ENCODE measurements around the gene SCUBE2. TPM values are rescaled to one million over a fixed set of nuclear protein-coding genes. Genes with fewer than 3 reads are reported as not detected.
"Not testable (repeated sequence)": the region's sequence is repeated elsewhere in the genome, so short reads cannot be mapped to it uniquely, and the experiment has no call there.

SCUBE2 gene
- total RNA-seq, 2 donors from 2014 or later: 8.3 TPM

DNA sequence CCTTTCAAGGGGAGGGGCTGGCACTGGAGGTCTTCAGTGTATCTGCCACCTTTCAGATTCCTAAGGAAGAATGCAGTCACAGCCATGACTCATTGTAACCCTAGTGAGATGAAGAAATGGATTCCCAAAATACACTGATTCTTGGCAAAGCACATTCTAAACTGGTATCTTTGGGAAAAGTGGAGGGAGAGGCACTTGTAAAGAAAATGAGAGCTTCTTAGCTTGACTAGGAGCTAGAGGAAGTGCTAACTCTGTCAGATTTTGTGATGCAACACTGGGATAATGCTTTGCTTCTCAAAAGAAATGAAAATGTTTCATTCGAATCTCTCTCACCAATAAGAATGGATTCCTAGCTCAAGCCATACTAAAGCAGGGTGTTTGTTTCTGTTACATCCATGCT, 101.9 kb downstream of the SCUBE2 start:
- ATAC-seq (no peak), DNase-seq (no peak)
- intact Hi-C loops (cut with DNase I, micrococcal nuclease): no loop called here

DNA sequence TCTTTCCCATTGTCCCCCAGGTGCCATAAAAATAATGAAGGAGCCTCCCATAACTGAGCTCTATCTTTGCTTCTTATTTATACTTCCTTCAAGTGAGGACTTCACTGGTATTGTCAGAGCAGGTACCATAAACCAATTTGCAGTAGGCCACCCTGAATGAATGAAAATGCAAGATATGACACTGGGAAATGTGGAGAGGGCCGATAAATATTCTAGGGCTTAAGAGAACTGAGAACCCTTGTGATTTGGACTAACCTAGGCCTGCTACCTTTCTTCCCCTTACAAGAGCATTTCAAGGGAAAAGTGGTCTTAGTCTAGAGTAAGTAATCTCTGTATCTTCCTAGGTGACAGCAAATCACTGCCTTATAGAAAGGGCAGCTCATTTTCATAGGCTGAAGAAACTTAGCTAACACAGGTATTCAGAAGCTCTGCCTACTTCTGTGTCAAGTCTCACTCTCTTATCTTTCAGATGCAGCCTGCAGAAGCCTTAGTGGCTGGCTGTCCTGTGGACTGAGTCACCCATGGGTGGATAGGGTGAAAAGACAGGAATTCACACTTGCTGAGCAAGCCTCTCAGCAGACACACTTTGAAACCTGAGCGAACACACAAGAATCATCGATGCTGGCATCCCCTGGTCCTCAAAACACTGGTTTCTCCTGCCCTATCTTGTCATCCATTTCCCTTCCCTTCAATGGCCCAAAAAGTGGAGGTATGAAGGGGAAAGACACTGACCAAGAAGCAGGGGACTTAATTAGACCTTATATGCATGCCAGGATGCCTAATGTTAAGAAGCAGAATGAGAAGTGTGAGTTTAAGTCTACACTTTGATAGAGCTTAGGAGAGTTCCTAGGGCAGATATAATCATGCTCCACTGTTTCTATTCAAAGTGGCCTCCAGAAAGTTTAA, 102.8 kb downstream of the SCUBE2 start:
- ATAC-seq (no peak), DNase-seq (no peak)
- intact Hi-C loops (cut with DNase I, micrococcal nuclease): no loop called here

- ATAC-seq (no peak), DNase-seq (no peak)
- intact Hi-C loops (cut with DNase I, micrococcal nuclease): no loop called here
Observed at GRCh38 chr11:8987446-8987845, 104.0 kb downstream of the SCUBE2 start.

DNA sequence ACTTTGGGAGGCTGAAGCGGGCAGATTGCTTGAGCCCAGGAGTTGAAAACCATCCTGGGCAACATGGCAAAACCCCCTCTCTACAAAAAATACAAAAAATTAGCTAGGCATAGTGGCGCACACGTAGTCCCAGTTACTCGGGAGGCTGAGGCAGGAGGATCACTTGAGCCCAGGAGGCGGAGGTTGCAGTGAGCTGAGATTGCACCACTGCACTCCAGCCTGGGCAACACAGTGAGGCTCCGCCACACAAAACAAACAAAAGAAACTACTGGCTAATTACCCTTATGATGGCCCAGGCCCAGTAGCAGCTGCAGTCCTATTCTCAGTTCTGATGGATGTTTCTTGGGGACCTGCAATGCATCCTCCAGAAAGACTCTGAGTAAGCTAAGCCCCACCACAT, 104.6 kb downstream of the SCUBE2 start:
- ATAC-seq; intact Hi-C loops (cut with DNase I, micrococcal nuclease); DNase-seq: not testable (repeated sequence)

- ATAC-seq (no peak), DNase-seq (no peak)
- intact Hi-C loops (cut with DNase I, micrococcal nuclease): no loop called here
Observed at GRCh38 chr11:8985462-8985861, 105.9 kb downstream of the SCUBE2 start.

DNA sequence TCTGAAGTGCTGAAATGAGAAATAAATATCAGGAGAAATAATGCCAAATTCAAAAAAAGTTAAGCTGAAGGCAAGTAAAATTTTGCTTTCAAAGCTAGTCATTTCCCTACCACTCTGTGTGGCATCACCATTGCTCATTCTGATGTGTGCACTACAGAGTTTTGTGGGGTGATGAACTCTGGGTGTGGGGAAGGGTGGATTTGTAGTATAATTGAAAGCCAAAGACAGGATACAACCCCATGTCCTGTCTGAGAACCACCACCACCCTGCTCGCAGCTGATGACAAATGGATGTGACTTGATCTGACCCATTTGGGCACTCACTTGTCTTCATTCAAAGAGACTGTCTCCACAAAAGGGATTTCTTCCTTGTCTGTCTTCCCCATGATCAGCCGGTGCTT, 107.8 kb downstream of the SCUBE2 start:
- intact Hi-C loops (cut with DNase I, micrococcal nuclease): no loop called here
- ATAC-seq: no peak
- no peak for DNase-seq

- DNase-seq: no peak
- no peak for ATAC-seq
- intact Hi-C loops (cut with DNase I, micrococcal nuclease): no loop called here
Observed at GRCh38 chr11:8980485-8980884, 110.9 kb downstream of the SCUBE2 start.

DNA sequence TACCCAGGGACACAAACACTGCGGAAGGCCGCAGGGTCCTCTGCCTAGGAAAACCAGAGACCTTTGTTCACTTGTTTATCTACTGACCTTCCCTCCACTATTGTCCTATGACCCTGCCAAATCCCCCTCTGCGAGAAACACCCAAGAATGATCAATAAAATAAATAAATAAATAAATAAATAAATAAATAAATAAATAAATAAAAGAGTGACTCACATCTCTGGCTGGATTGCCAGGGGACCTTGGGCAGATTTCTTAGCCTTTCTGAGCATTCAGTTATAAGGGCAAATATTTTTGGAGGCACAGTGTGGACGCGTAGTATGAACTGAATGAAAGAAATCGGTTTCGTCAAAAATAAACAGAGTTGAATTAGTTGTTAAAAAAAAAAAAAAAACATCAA, 112.0 kb downstream of the SCUBE2 start:
- intact Hi-C loops (cut with DNase I, micrococcal nuclease); DNase-seq; ATAC-seq: not testable (repeated sequence)

DNA sequence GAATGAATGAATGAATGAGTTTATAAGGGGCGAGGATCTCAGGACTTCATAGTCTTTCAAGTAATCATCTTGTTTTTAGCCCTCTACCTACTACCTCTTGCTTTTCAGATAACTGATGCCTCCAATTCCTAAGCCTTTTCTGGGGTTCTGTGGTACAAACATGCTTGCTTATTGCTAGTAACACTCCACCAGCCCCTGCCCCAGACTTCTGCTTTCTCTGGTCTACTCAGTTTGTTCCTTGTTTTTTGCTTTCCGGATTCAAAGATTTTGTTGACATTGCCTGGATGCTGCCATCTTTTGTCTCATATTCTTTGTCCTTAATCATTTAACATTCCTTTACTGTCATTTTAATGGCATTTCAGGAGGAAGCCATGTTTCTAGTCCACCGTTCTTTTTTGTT, 118.3 kb downstream of the SCUBE2 start:
- no peak for DNase-seq
- ATAC-seq: no peak

GRCh38 chr11:8971924-8972316, 119.5 kb downstream of the SCUBE2 start:
- no peak for ATAC-seq
- DNase-seq: no peak
- intact Hi-C loops (cut with DNase I, micrococcal nuclease): no loop called here

More for the DNA sequence above, 118.3 kb downstream of the SCUBE2 start:
- intact Hi-C loops (cut with DNase I, micrococcal nuclease): no loop called here

- intact Hi-C loops (cut with DNase I, micrococcal nuclease): no loop called here
- DNase-seq: no peak
- no peak for ATAC-seq
Observed at GRCh38 chr11:8971196-8971923, 120.0 kb downstream of the SCUBE2 start.

Small RNAs within 50 kb of the gene (microRNA-seq; reads per million reads assigned to microRNA genes)
- 0 reads per million in 2 donors for gene MIR5691

Other genes starting within 250 kb of the SCUBE2 start
- gene AKIP1, start 180.4 kb downstream of the SCUBE2 start, total RNA-seq: 10 to 100 TPM; 12.9 to 15.6 TPM
- not detected for gene C11orf16, start 158.7 kb downstream of the SCUBE2 start, total RNA-seq
- gene ASCL3, start 148.6 kb downstream of the SCUBE2 start, total RNA-seq: not detected
- 10 to 100 TPM; 90.2 to 90.8 TPM for gene TMEM9B, start 127.2 kb downstream of the SCUBE2 start, total RNA-seq
- gene NRIP3, start 87.6 kb downstream of the SCUBE2 start, total RNA-seq: under 1 TPM; 0.27 to 0.75 TPM
- gene DENND5A, start 173.8 kb upstream of the SCUBE2 start, total RNA-seq: 10 to 100 TPM in 1 of 2 donors, 1 to 10 TPM in 1; 8.0 to 17.7 TPM
- gene TMEM41B, start 223.0 kb upstream of the SCUBE2 start, total RNA-seq: 10 to 100 TPM; 58.0 to 62.8 TPM

Data from left colon (tissue), 2 donors.